Activated CD8-positive, alpha-beta T cell treated with anti-CD3 and anti-CD28 coated beads for 36 hours (primary cell): ENCODE results near the gene CHI3L1. TPM values are rescaled to one million over a fixed set of nuclear protein-coding genes. Genes with fewer than 3 reads are reported as not detected.

Experiments
- ATAC-seq: fragments of 200-7000 bp; cut with Tn5 transposase; one replicate; pipeline ENCODE4 v1.10.0; 2021; ENCODE audit warnings: mild to moderate bottlenecking, moderate library complexity
- CTCF ChIA-PET: fragments of 350-600 bp; sonication (Branson Sonifier 250); formaldehyde crosslinking; loops from one replicate; lab custom pipeline; 2021; ENCODE audit warnings: antibody characterized with exemption; lab: Charles Lee
- POLR2A ChIA-PET: fragments of 350-600 bp; sonication (Branson Sonifier 250); formaldehyde crosslinking; loops from one replicate; lab custom pipeline; 2021; ENCODE audit warnings: antibody characterized with exemption; lab: Charles Lee
- DNase-seq: peaks from one replicate; pipeline ENCODE4 v3.0.0-alpha.2; 2020
- H3K27ac Mint-ChIP-seq: one replicate; pipeline ENCODE4 v1.8.0; 2021; ENCODE audit warnings: mild to moderate bottlenecking, mixed read lengths
- H3K27me3 Mint-ChIP-seq: one replicate; pipeline ENCODE4 v1.8.0; 2021; ENCODE audit warnings: mixed read lengths
- H3K36me3 Mint-ChIP-seq: one replicate; pipeline ENCODE4 v1.8.0; 2021; ENCODE audit warnings: low read depth, mixed read lengths
- H3K4me1 Mint-ChIP-seq: one replicate; pipeline ENCODE4 v1.8.0; 2021; ENCODE audit warnings: low read depth, mixed read lengths
- H3K4me3 Mint-ChIP-seq: one replicate; pipeline ENCODE4 v1.8.0; 2021; ENCODE audit warnings: mild to moderate bottlenecking, moderate library complexity, mixed read lengths
- H3K9me3 Mint-ChIP-seq: one replicate; pipeline ENCODE4 v1.8.0; 2021; ENCODE audit warnings: mixed read lengths
- CTCF ChIP-seq: fragments of 200-600 bp; IDR thresholded peaks from one replicate; pipeline ENCODE4 v1.8.0; 2022; ENCODE audit warnings: antibody characterized with exemption, mild to moderate bottlenecking
- intact Hi-C: fragments of 100-400 bp; cut with micrococcal nuclease; formaldehyde crosslinking; loops from one replicate; pipeline ENCODE4 v1.10.0; 2022
- total RNA-seq, 2 experiments: library from RNA; stranded (reverse); gene quantifications; one replicate each; pipeline ENCODE4 v1.2.3, GENCODE V29; 2021

Gene CHI3L1
- total RNA-seq, 2 experiments from 2014 or later = not detected

DNA sequence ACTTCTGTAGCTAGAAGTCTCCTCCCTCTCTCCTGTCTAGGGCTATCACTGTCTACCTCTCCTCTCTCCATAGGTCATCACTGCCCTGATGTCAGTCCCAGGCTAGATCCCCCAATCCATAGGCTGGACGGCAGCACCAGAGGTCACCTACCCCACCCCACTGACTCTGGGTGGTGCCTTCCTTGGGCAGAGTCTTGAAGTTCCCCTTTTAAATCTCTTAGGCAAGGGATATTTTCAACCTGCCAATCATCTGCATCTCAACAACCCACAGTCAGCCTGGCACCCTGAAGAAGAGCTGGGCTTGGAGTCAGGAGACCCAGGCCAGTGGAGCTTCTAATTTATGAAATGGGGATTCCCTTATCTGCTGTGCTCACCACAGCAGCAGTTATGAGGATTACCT lies 24.1 kb downstream of the CHI3L1 start:
- no peak for ATAC-seq
- Mint-ChIP-seq H3K4me1 (no peaks in the 10 kb centered on the region), H3K9me3 (no peaks in the 10 kb centered on the region), H3K36me3 (no peaks in the 10 kb centered on the region), H3K4me3 (no peak overlapping the region), H3K27me3 (peaks cover 13% of the 10 kb centered on the region), H3K27ac (no peak overlapping the region)
- intact Hi-C loops = no loop called here
- no peak for DNase-seq
- TF ChIP-seq CTCF = no peak
- POLR2A ChIA-PET = no interaction called here
- CTCF ChIA-PET = interaction anchor here (1.1 to 2.5 kb wide), 3 partner anchors 10 to 44 kb away, joined by 3 to 18 read pairs (median 4); no protein-coding TSS in a partner anchor

DNA sequence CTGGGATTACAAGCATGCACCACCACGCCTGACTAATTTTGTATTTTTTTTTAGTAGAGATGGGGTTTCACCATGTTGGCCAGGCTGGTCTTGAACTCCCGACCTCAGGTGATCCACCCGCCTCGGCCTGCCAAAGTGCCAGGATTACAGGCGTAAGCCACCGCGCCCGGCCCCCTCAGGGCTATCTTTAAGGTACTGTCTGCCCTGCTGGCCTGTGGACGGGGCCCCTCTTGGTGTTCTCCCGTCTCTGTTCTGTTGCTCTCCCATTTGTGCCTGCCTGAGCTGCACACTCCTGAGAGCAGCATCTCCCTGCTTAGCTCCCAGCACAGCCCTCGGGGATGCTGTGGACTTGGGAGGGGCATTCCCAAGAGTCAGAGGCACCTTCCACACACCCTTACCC lies 24.8 kb downstream of the CHI3L1 start:
- TF ChIP-seq CTCF = no peak
- no peaks in the 10 kb centered on the region for H3K9me3 Mint-ChIP-seq
- H3K27ac Mint-ChIP-seq = no peak overlapping the region
- H3K4me1 Mint-ChIP-seq = no peaks in the 10 kb centered on the region
- intact Hi-C loops = no loop called here
- POLR2A ChIA-PET = no interaction called here
- DNase-seq (no peak), ATAC-seq (no peak)
- CTCF ChIA-PET = interaction anchor here (1.1 to 2.5 kb wide), 3 partner anchors 11 to 44 kb away, joined by 3 to 18 read pairs (median 4); no protein-coding TSS in a partner anchor
- H3K27me3 Mint-ChIP-seq = peaks cover 14% of the 10 kb centered on the region
- no peaks in the 10 kb centered on the region for H3K36me3 Mint-ChIP-seq
- H3K4me3 Mint-ChIP-seq = no peak overlapping the region

GRCh38 chr1:203161175-203161574 lies 25.3 kb downstream of the CHI3L1 start:
- no peak for TF ChIP-seq CTCF
- peaks cover 14% of the 10 kb centered on the region for H3K27me3 Mint-ChIP-seq
- H3K4me3 Mint-ChIP-seq = no peak overlapping the region
- DNase-seq (no peak), ATAC-seq (no peak)
- no peaks in the 10 kb centered on the region for H3K9me3 Mint-ChIP-seq
- ChIA-PET CTCF (interaction anchor here (2.5 kb wide), 1 partner anchor 11 kb away, joined by 18 read pairs; no protein-coding TSS in a partner anchor), POLR2A (no interaction called here)
- H3K4me1 Mint-ChIP-seq = no peaks in the 10 kb centered on the region
- H3K36me3 Mint-ChIP-seq = no peaks in the 10 kb centered on the region
- H3K27ac Mint-ChIP-seq = no peak overlapping the region
- intact Hi-C loops = no loop called here

DNA sequence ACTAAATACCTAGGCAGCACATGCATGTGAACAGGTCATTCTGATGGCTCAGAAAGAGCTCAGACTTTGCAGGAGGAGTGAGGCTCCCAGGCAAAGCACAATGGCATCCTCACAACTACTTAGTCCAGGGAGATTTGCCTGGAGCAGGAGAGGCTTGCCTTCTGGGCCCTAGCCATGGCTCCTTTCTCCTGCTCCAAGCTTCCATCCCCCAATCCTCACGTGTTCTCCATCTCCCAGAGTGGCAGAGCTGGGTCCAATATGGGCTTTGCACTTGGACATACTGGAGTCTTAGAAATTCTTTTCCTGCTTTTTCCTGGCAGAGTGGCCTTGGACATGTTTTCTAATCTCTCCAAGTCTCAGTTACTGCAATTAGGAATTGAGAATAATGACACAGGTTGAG lies 26.7 kb downstream of the CHI3L1 start:
- no peak for TF ChIP-seq CTCF
- no peak overlapping the region for H3K4me3 Mint-ChIP-seq
- no peak for DNase-seq
- no peak overlapping the region for H3K27ac Mint-ChIP-seq
- H3K4me1 Mint-ChIP-seq = no peaks in the 10 kb centered on the region
- no peaks in the 10 kb centered on the region for H3K9me3 Mint-ChIP-seq
- CTCF ChIA-PET = interaction anchor here (2.8 kb wide), 1 partner anchor 12 kb away, joined by 12 read pairs; no protein-coding TSS in a partner anchor
- intact Hi-C loops = no loop called here
- H3K27me3 Mint-ChIP-seq = peaks cover 13% of the 10 kb centered on the region
- ATAC-seq = no peak
- H3K36me3 Mint-ChIP-seq = no peaks in the 10 kb centered on the region
- POLR2A ChIA-PET = interaction anchor here (1.1 kb wide), 1 partner anchor 23 kb away, joined by 3 read pairs; no protein-coding TSS in a partner anchor

- no peak for TF ChIP-seq CTCF
- H3K36me3 Mint-ChIP-seq = no peaks in the 10 kb centered on the region
- no peak overlapping the region for H3K27ac Mint-ChIP-seq
- DNase-seq = no peak
- intact Hi-C loops = no loop called here
- H3K9me3 Mint-ChIP-seq = no peaks in the 10 kb centered on the region
- POLR2A ChIA-PET = interaction anchor here (1.1 to 1.5 kb wide), 2 partner anchors 11 to 23 kb away, joined by 3 to 4 read pairs; no protein-coding TSS in a partner anchor
- H3K4me1 Mint-ChIP-seq = no peaks in the 10 kb centered on the region
- no peak overlapping the region for H3K4me3 Mint-ChIP-seq
- CTCF ChIA-PET = interaction anchor here (0.7 to 2.8 kb wide), 2 partner anchors 13 to 93 kb away, joined by 3 to 12 read pairs; no protein-coding TSS in a partner anchor
- no peak for ATAC-seq
- H3K27me3 Mint-ChIP-seq = peaks cover 11% of the 10 kb centered on the region
These were observed 27.4 kb downstream of the CHI3L1 start for GRCh38 chr1:203158960-203159665.
